NCI-H1436 treated with DMSO at 0.1 percent for 48 hours (cell line): ENCODE measurements around the gene NR6A1.

ENCODE experiments used
- DNase-seq: peaks from one replicate; lab custom pipeline; 2025; lab: John Stamatoyannopoulos, UW

Gene NR6A1

GRCh38 chr9:124771021-124771866 is at the start of gene NR6A1:
Gene NR6A1 (minus strand): TSS chr9:124771311.
- DNase-seq, result peak; percentile 80

DNA sequence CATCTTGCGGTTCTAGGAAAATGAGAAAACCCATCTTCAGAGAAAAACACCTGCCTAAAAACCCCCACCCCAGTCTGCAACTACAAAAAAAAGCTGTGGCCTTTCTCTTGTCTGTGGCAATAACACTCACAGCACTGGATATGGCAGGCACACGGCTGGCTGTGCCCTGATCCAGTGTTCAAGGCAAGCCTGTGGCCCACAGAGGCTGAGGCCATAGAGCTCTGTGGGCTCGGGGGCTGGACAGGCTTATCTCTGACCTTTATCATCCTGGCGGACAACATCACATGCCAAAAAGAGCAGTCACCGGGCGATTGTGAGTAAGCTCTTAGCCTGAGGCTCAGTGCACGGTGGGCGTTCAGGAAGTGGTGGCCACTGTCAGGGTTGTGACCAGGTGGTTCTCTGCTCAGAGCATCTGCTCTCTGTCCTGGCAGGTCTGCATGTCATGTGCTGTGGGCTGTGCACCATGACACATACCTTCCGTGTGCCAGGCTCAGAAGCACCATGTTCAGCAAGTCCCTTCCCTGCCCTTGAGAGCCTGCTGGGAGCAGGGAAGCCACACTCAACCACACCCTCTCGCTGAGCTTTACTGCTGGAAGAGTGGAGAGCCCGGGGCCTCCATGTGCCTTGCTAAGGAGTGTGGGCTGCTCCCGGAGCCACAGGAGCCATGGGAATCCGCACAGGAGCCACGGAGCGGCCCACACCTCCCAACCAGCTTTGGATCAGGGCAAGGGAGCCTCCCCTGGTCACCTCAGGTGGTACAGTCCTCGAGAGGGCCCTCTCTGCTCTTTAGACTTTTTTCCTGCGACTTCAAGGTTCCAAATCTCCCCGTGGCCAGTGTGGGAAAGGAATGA is 47.5 kb upstream of the NR6A1 start:
- DNase-seq, result no peak

DNA sequence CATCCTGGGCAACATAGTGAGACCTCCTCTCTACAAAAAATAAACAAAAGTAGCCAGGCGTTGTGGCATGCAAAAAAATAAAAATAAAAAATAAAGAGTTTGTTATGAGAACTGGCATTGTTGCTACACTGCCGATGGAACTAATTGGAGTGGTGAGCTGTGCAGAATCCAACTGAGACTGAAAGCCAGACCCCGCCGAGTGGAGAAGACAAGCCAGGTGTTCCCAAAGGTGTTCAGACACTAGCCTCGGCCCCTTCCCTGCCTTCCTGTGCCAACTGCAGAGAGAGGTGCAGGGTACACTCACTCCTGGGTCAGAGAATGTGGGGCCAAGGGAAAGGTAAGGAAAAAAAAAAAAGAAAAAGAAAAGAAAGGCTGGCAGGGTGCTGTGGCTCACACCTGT is 44.5 kb upstream of the NR6A1 start:
- DNase-seq, result no peak

GRCh38 chr9:124814164-124814535 is 43.0 kb upstream of the NR6A1 start:
- DNase-seq, result no peak

- no peak for DNase-seq
These were observed 42.5 kb upstream of the NR6A1 start for GRCh38 chr9:124813501-124814163.

DNA sequence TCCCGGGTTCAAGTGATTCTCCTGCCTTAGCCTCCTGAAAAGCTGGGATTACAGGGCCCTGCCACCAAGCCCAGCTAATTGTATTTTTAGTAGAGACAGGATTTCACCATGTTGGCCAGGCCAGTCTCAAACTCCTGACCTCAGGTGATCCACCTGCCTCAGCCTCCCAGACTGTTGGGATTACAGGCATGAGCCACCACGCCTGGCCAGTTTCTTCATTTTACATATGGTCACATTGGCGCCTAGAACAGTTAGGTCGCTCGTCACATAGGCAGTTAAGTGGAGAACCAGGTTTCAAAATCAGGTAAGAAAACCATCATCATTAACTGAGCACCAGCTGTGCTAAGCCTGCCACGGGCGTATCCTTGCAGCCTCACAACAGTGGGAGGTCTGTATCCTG is 41.9 kb upstream of the NR6A1 start:
- DNase-seq, result no peak

- DNase-seq, result no peak
These were observed 41.3 kb upstream of the NR6A1 start for GRCh38 chr9:124812441-124812876.

- no peak for DNase-seq
These were observed 39.7 kb upstream of the NR6A1 start for GRCh38 chr9:124810663-124811355.

DNA sequence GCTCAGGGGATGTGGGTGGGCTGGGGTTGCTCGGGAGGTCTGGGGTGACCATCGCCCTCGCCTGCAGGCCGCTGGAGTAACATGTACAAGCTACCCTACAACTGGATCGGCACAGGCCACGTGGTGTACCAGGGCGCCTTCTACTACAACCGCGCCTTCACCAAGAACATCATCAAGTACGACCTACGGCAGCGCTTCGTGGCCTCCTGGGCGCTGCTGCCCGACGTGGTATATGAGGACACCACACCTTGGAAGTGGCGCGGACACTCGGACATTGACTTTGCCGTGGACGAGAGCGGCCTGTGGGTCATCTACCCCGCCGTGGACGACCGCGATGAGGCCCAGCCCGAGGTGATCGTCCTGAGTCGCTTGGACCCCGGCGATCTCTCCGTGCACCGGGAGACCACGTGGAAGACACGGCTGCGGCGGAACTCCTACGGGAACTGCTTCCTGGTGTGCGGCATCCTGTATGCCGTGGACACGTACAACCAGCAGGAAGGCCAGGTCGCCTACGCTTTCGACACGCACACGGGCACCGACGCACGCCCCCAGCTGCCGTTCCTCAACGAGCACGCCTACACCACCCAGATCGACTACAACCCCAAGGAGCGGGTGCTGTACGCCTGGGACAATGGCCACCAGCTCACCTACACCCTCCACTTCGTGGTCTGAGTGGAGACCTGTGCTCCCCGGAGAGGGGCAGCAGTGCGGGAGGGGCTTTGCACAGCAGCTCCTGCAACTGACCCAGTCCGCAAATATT is 38.8 kb upstream of the NR6A1 start:
- no peak for DNase-seq

DNA sequence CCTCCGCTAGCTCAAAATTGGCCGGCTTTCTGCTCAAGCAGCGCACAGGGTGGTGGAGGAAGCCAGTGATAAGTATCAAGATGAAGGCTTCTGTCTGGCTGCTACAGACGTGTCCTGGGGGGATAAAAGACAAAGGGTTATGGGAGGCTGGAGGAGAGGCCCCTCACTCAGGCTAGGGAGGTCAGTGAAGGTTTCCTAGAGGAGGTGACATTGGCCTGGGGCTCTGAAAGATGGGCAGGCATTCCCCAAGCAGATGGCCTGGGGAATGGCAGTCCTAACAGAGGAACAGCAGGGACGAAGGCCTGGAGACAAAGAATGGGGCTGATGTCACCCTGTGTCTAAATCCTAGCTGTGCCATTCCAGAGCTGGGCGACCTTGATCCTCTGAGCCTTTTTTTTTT is 38.1 kb upstream of the NR6A1 start:
- DNase-seq, result no peak

DNA sequence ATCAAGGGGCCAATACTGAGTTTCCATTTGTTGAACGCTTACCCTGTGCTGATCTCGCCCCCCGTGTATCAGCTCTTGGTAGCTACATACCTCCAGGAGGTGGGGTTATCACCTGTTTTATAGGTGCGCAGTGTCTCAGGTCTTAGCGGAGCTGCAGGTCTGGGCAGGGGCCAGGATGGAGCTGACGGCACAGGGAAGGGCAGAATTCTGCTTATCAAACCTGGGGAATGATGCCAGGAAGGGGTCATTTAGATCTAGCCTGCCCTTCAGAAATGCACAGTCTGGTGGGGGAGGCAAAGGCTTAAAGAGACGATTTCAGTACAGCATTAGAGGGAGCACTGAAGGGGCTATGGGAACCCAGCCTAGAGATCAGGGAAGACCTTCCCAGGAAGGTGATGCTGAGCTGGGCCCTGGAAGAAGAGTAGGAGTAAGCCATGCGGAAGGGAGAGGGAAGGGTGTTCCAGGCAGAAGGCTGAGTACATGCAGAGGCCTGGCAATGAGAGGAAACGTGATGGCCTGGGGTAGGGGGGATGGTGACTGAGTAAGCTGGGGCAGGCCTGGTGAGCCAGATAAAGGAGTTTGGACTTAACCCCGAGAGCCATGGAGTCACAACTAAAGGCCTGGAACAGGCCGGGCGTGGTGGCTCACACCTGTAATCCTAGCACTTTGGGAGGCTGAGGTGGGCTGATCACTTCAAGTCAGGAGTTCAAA is 37.3 kb upstream of the NR6A1 start:
- no peak for DNase-seq

- DNase-seq, result no peak
These were observed 34.1 kb upstream of the NR6A1 start for GRCh38 chr9:124805186-124805585.

DNA sequence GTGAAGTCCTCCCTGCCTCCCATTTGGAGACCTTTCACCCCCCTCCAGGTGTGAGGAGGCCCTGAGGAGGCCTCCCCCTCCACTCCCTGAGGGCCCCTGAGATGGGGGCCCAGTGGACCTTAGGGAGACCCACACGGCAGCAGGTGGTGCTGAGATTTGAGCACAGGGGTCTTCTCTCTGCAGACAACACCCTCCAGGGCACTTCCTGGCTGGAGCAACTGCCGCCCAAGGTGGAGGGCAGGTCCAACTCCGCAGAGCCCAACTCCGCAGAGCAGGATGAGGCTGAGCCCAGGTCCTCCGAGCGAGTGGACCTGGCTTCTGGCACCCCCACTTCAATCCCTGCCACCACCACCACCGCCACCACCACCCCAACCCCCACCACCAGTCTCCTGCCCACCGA is 32.8 kb upstream of the NR6A1 start:
- no peak for DNase-seq

- DNase-seq, result no peak
These were observed 31.3 kb upstream of the NR6A1 start for GRCh38 chr9:124802426-124802825.

DNA sequence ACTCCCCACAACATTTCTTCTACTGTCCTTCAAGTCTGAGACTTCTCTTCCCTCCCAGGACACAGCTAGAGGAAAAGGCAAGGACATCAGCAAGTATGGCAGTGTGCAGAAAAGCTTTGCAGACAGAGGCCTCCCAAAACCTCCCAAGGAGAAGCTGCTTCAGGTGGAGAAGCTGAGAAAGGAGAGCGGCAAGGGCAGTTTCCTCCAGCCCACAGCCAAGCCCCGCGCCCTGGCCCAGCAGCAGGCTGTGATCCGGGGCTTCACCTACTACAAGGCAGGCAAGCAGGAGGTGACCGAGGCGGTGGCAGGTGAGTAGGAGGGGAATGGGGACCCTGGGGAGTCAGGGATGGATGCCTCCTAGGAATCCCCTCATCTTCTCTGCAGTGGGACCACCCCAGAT is 30.2 kb upstream of the NR6A1 start:
- DNase-seq, result no peak

- DNase-seq, result no peak
These were observed 29.5 kb upstream of the NR6A1 start for GRCh38 chr9:124800306-124801259.

DNA sequence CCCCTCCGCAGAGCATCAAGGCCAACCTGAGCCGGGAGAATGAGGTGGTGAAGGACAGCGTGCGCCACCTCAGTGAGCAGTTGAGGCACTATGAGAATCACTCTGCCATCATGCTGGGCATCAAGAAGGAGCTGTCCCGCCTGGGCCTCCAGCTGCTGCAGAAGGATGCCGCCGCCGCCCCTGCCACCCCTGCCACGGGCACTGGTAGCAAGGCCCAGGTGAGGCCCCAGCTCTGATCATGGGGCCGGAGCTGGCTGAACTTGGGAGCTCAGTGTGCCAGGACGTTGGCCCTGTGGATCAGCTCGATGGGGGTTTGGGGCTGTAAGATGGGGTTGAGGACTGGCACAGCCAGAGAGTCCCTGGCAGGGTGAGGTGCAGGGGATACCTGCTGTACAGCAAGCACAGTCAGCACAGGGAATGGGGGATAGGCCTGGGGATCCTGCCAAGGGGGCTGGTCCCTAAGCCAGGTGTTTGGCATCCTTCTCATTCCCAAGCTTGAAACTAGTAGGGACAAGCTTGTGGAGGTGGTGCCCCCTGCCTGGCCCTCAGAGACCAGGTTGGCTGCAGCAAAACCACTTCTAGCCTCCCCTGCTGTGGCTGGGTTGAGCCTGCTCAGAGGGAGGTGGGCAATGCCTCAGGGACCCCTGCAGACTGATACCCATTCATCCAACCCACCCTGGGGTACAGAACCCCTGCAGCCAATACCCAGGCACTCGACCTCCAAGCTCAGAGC is 28.3 kb upstream of the NR6A1 start:
- DNase-seq, result no peak

DNA sequence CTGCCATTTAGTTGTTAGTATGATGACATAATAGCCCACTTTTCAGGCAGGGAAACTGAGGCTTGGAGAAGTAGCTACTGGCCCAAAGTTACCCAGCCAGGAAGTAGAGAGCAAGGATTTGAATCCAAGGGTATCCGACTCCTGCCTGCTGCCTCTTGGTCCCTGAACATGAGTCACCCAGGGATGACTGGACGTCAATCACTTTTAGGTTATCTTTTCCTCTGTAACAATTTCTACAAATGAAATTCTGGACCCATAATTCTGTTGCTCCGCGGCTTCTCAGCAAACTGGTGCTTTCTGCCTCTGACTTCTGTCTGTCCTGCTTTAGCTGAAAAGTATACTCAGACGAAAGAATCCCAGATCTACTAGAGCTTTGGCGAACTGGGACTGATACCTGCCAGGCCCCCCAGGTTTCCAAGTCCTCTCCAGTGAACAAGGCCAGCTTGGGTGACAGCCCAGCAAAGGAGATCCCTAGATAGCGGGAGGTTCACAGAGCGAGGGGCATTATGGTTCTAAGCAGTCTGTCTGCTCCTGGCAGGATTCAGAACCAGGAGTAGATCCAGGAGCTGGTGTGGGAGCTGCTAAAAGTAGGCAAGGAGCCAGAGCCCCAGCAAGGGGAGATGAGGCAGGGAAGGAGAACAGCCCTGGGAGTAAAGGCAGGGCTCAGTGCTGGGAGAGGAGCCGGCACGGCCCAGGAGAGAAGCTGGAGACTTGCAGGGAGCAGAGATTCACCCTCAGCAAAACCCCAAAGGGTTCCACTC is 26.4 kb upstream of the NR6A1 start:
- DNase-seq, result no peak
